Measurements from ENCODE around the gene HSPA12B.

Gene HSPA12B

GRCh38 chr20:3796477-3797225 lies 64.2 kb downstream of the HSPA12B start:
- Histone ChIP-seq H3K4me1 (ENCODE audit: control insufficient read depth, insufficient read depth, low read length) (peaks cover 34% of the 10 kb centered on the region), H3K9me3 (ENCODE audit: control insufficient read depth, insufficient read depth, low read length) (no peaks in the 10 kb centered on the region), H3K36me3 (ENCODE audit: control insufficient read depth, insufficient read depth, low read length) (peaks cover 16% of the 10 kb centered on the region), H3K4me3 (ENCODE audit: low read depth, low read length) (peak overlapping the region; percentile 65), H3K9ac (ENCODE audit: low read depth, low read length) (no peak overlapping the region), H3K27me3 (ENCODE audit: control insufficient read depth, insufficient read depth, low read length) (no peaks in the 10 kb centered on the region), H3K27ac (ENCODE audit: low read depth, low read length) (no peak overlapping the region)

GRCh38 chr20:3797226-3797545 lies 64.7 kb downstream of the HSPA12B start:
- Histone ChIP-seq H3K36me3 (ENCODE audit: control insufficient read depth, insufficient read depth, low read length) (peaks cover 21% of the 10 kb centered on the region), H3K9ac (ENCODE audit: low read depth, low read length) (no peak overlapping the region), H3K27ac (ENCODE audit: low read depth, low read length) (no peak overlapping the region), H3K4me3 (ENCODE audit: low read depth, low read length) (peak overlapping the region; percentile 65; the same call in 1 of the 2 replicates), H3K27me3 (ENCODE audit: control insufficient read depth, insufficient read depth, low read length) (no peaks in the 10 kb centered on the region), H3K9me3 (ENCODE audit: control insufficient read depth, insufficient read depth, low read length) (no peaks in the 10 kb centered on the region), H3K4me1 (ENCODE audit: control insufficient read depth, insufficient read depth, low read length) (peaks cover 34% of the 10 kb centered on the region)

- H3K27ac ChIP-seq (ENCODE audit: low read depth, low read length) = no peak overlapping the region
These were observed 65.3 kb downstream of the HSPA12B start for GRCh38 chr20:3797592-3798372.

GRCh38 chr20:3798373-3798768 lies 65.9 kb downstream of the HSPA12B start:
- H3K4me3 ChIP-seq (ENCODE audit: low read depth, low read length) = no peak overlapping the region
- no peak overlapping the region for H3K27ac ChIP-seq (ENCODE audit: low read depth, low read length)
- peaks cover 33% of the 10 kb centered on the region for H3K36me3 ChIP-seq (ENCODE audit: control insufficient read depth, insufficient read depth, low read length)
- peaks cover 34% of the 10 kb centered on the region for H3K4me1 ChIP-seq (ENCODE audit: control insufficient read depth, insufficient read depth, low read length)
- H3K9ac ChIP-seq (ENCODE audit: low read depth, low read length) = no peak overlapping the region
- no peaks in the 10 kb centered on the region for H3K27me3 ChIP-seq (ENCODE audit: control insufficient read depth, insufficient read depth, low read length)
- H3K9me3 ChIP-seq (ENCODE audit: control insufficient read depth, insufficient read depth, low read length) = no peaks in the 10 kb centered on the region

More at GRCh38 chr20:3797592-3798372, 65.3 kb downstream of the HSPA12B start:
- H3K27me3 ChIP-seq (ENCODE audit: control insufficient read depth, insufficient read depth, low read length) = no peaks in the 10 kb centered on the region
- peaks cover 34% of the 10 kb centered on the region for H3K4me1 ChIP-seq (ENCODE audit: control insufficient read depth, insufficient read depth, low read length)
- H3K4me3 ChIP-seq (ENCODE audit: low read depth, low read length) = peak overlapping the region; percentile 65; the same call in 1 of the 2 replicates
- peaks cover 27% of the 10 kb centered on the region for H3K36me3 ChIP-seq (ENCODE audit: control insufficient read depth, insufficient read depth, low read length)
- no peak overlapping the region for H3K9ac ChIP-seq (ENCODE audit: low read depth, low read length)
- no peaks in the 10 kb centered on the region for H3K9me3 ChIP-seq (ENCODE audit: control insufficient read depth, insufficient read depth, low read length)

GRCh38 chr20:3798908-3799248 lies 66.4 kb downstream of the HSPA12B start:
- H3K9me3 ChIP-seq (ENCODE audit: control insufficient read depth, insufficient read depth, low read length) = no peaks in the 10 kb centered on the region
- H3K4me3 ChIP-seq (ENCODE audit: low read depth, low read length) = no peak overlapping the region; the same call in 1 of the 2 replicates
- H3K9ac ChIP-seq (ENCODE audit: low read depth, low read length) = no peak overlapping the region
- peak overlapping the region; percentile 76 for H3K27ac ChIP-seq (ENCODE audit: low read depth, low read length)
- no peaks in the 10 kb centered on the region for H3K27me3 ChIP-seq (ENCODE audit: control insufficient read depth, insufficient read depth, low read length)
- H3K4me1 ChIP-seq (ENCODE audit: control insufficient read depth, insufficient read depth, low read length) = peaks cover 34% of the 10 kb centered on the region
- peaks cover 38% of the 10 kb centered on the region for H3K36me3 ChIP-seq (ENCODE audit: control insufficient read depth, insufficient read depth, low read length)

GRCh38 chr20:3800256-3800877 lies 67.9 kb downstream of the HSPA12B start:
- Histone ChIP-seq H3K36me3 (ENCODE audit: control insufficient read depth, insufficient read depth, low read length) (peaks cover 51% of the 10 kb centered on the region), H3K27me3 (ENCODE audit: control insufficient read depth, insufficient read depth, low read length) (no peaks in the 10 kb centered on the region), H3K4me1 (ENCODE audit: control insufficient read depth, insufficient read depth, low read length) (peaks cover 34% of the 10 kb centered on the region), H3K27ac (ENCODE audit: low read depth, low read length) (peak overlapping the region; percentile 76), H3K9me3 (ENCODE audit: control insufficient read depth, insufficient read depth, low read length) (no peaks in the 10 kb centered on the region), H3K9ac (ENCODE audit: low read depth, low read length) (no peak overlapping the region), H3K4me3 (ENCODE audit: low read depth, low read length) (no peak overlapping the region)

- H3K4me1 ChIP-seq (ENCODE audit: control insufficient read depth, insufficient read depth, low read length) = peaks cover 34% of the 10 kb centered on the region
- H3K27me3 ChIP-seq (ENCODE audit: control insufficient read depth, insufficient read depth, low read length) = no peaks in the 10 kb centered on the region
- H3K36me3 ChIP-seq (ENCODE audit: control insufficient read depth, insufficient read depth, low read length) = peaks cover 56% of the 10 kb centered on the region
- H3K4me3 ChIP-seq (ENCODE audit: low read depth, low read length) = no peak overlapping the region
- peak overlapping the region; percentile 25 for H3K27ac ChIP-seq (ENCODE audit: low read depth, low read length)
- H3K9ac ChIP-seq (ENCODE audit: low read depth, low read length) = no peak overlapping the region
- no peaks in the 10 kb centered on the region for H3K9me3 ChIP-seq (ENCODE audit: control insufficient read depth, insufficient read depth, low read length)
These were observed 68.4 kb downstream of the HSPA12B start for GRCh38 chr20:3800878-3801260.

- no peaks in the 10 kb centered on the region for H3K27me3 ChIP-seq (ENCODE audit: control insufficient read depth, insufficient read depth, low read length)
- no peak overlapping the region for H3K9ac ChIP-seq (ENCODE audit: low read depth, low read length)
- peaks cover 34% of the 10 kb centered on the region for H3K4me1 ChIP-seq (ENCODE audit: control insufficient read depth, insufficient read depth, low read length)
- peaks cover 61% of the 10 kb centered on the region for H3K36me3 ChIP-seq (ENCODE audit: control insufficient read depth, insufficient read depth, low read length)
- H3K27ac ChIP-seq (ENCODE audit: low read depth, low read length) = no peak overlapping the region
- H3K9me3 ChIP-seq (ENCODE audit: control insufficient read depth, insufficient read depth, low read length) = no peaks in the 10 kb centered on the region
- no peak overlapping the region for H3K4me3 ChIP-seq (ENCODE audit: low read depth, low read length)
These were observed 68.8 kb downstream of the HSPA12B start for GRCh38 chr20:3801299-3801698.

GRCh38 chr20:3801846-3802245 lies 69.4 kb downstream of the HSPA12B start:
- H3K9me3 ChIP-seq (ENCODE audit: control insufficient read depth, insufficient read depth, low read length) = no peaks in the 10 kb centered on the region
- H3K4me3 ChIP-seq (ENCODE audit: low read depth, low read length) = no peak overlapping the region
- H3K4me1 ChIP-seq (ENCODE audit: control insufficient read depth, insufficient read depth, low read length) = peaks cover 34% of the 10 kb centered on the region
- H3K9ac ChIP-seq (ENCODE audit: low read depth, low read length) = no peak overlapping the region
- H3K27me3 ChIP-seq (ENCODE audit: control insufficient read depth, insufficient read depth, low read length) = no peaks in the 10 kb centered on the region
- H3K27ac ChIP-seq (ENCODE audit: low read depth, low read length) = no peak overlapping the region
- H3K36me3 ChIP-seq (ENCODE audit: control insufficient read depth, insufficient read depth, low read length) = peaks cover 61% of the 10 kb centered on the region

All from HUES48 (cell line).